Measurements from ENCODE around the gene GOLT1A.
A peak's percentile ranks its signal among the peaks of the same experiment; 100 is the strongest.

GOLT1A gene

GRCh38 chr1:204216880-204217647, 3.3 kb upstream of the GOLT1A start:
- no peak for DNase-seq

- DNase-seq: no peak
These were observed 2.4 kb upstream of the GOLT1A start for GRCh38 chr1:204216236-204216635.

GRCh38 chr1:204212715-204213114, 1.1 kb downstream of the GOLT1A start:
- no peak for DNase-seq

- DNase-seq: no peak
These were observed 2.7 kb downstream of the GOLT1A start for GRCh38 chr1:204211046-204211445.

- peak; percentile 70 for DNase-seq
These were observed 6.6 kb downstream of the GOLT1A start for GRCh38 chr1:204207136-204207616.

GRCh38 chr1:204206121-204206520, 7.7 kb downstream of the GOLT1A start:
- no peak for DNase-seq

- no peak for DNase-seq
These were observed 8.3 kb downstream of the GOLT1A start for GRCh38 chr1:204205486-204205885.

- no peak for DNase-seq
These were observed 8.8 kb downstream of the GOLT1A start for GRCh38 chr1:204204944-204205343.

- peak; percentile 68 for DNase-seq
These were observed 10.5 kb downstream of the GOLT1A start for GRCh38 chr1:204203206-204203767.

- no peak for DNase-seq
These were observed 11.3 kb downstream of the GOLT1A start for GRCh38 chr1:204202481-204202880.

GRCh38 chr1:204201348-204202040, 12.3 kb downstream of the GOLT1A start:
- no peak for DNase-seq

GRCh38 chr1:204199579-204199978, 14.2 kb downstream of the GOLT1A start:
- no peak for DNase-seq

GRCh38 chr1:204198348-204199340, 15.1 kb downstream of the GOLT1A start:
- peak; percentile 77 for DNase-seq

GRCh38 chr1:204197068-204197467, 16.7 kb downstream of the GOLT1A start:
- DNase-seq: no peak

GRCh38 chr1:204196068-204196795, 17.6 kb downstream of the GOLT1A start, which contains the start of gene KISS1:
KISS1 (minus strand) TSS chr1:204196491; CDS start chr1:204192876, 3,615 bp downstream.
- DNase-seq: no peak

- DNase-seq: no peak
These were observed 19.0 kb downstream of the GOLT1A start for GRCh38 chr1:204194771-204195170.

GRCh38 chr1:204194080-204194479, 19.7 kb downstream of the GOLT1A start:
- no peak for DNase-seq

- DNase-seq: no peak
These were observed 21.0 kb downstream of the GOLT1A start for GRCh38 chr1:204192589-204193352.

GRCh38 chr1:204192046-204192445, 21.7 kb downstream of the GOLT1A start:
- DNase-seq: no peak

- no peak for DNase-seq
These were observed 22.3 kb downstream of the GOLT1A start for GRCh38 chr1:204191456-204191855.
